ENCODE measurements around the gene TRPM3.

Gene TRPM3

GRCh38 chr9:70813141-70813540 is 308.3 kb downstream of the TRPM3 start:
- DNase-seq = no peak

GRCh38 chr9:70811638-70812037 is 309.8 kb downstream of the TRPM3 start:
- peak in 1 of 2 donors; percentile 60 for DNase-seq

- no peak for DNase-seq
These were observed 314.5 kb downstream of the TRPM3 start for GRCh38 chr9:70806875-70807274.

- DNase-seq = no peak
These were observed 315.5 kb downstream of the TRPM3 start for GRCh38 chr9:70805949-70806348.

DNA sequence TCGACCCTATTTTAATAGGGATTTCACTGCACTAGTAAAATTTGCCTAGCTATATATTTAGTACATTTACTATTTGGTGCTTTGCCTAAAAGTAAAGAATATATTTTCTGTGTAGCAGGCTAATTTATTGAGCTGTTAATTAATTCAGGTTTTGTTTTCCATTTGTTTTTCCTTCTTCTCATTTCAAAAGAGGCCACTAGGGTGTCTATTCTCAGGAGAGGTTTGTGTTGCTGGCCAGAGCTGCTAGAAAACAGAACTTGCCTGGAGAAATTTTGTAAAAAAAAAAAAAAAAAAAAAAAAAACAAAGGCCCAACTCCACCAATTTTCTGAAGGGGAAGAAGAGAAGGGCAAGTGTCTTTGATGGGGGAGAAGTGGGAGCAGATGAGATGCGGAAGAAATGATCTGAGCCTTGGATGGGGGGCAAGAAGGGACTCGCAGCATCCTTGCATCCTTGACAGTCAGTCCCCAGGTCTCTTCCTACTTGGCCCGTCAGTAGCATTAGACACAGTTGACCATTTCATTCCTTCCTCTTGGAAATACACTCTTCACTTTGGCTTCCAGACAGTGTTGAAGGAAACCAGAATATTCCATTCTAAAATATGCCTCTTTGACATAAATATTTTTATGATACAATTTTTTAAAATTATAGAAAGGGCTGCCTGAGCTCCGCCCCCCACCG is 318.5 kb downstream of the TRPM3 start:
- no peak for DNase-seq

GRCh38 chr9:70802206-70802605 is 319.2 kb downstream of the TRPM3 start:
- DNase-seq = no peak

DNA sequence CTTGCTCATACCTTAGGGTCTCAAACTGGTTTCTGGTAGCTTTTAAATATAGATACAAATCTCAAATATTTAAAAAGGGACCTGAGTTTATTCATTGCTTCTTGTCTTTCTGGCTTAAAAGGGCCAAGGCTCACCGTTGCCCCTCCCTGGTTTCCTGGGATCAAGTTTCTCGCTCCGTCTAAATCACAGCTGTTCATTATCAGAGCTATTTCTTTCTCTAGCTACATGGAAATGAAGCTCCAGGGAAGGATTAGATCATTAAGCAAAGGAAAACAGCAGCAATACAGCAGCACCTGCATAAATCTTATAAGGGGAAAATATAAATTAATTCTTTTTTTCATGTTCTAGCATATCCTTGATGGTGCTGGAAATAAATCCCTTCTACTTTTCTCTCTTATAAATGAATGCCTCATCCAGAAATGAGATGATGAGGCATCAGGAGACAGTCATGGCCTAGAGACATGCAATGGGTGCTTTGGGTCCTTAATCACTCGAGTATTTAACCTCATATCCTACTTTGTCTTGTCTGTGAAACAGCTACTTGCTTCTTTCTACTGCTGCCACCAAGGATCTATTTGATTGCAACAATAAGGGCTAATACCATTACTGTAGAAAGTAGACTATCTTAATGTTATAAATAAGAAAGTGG is 320.1 kb downstream of the TRPM3 start:
- no peak for DNase-seq

- no peak for DNase-seq
These were observed 323.4 kb downstream of the TRPM3 start for GRCh38 chr9:70798018-70798417.

DNA sequence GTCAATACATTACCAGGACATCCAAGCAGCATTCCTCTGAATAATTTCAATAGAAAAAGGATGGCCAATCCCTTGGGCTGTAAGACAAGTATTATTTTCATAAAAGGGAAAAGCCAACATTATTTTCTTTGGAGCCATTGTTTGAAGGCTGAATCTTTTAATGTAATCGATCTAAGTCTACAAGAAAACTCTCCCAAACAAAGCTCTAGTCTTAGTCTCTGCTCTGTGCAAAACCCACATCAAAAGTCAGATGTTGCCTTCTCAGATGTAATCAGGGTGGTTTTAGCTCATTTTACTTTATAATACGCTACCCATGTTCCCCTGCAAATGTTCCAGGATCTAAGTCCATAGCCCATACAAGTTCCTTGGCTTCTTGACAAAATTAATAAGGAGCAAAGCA is 325.6 kb downstream of the TRPM3 start:
- DNase-seq = no peak

DNA sequence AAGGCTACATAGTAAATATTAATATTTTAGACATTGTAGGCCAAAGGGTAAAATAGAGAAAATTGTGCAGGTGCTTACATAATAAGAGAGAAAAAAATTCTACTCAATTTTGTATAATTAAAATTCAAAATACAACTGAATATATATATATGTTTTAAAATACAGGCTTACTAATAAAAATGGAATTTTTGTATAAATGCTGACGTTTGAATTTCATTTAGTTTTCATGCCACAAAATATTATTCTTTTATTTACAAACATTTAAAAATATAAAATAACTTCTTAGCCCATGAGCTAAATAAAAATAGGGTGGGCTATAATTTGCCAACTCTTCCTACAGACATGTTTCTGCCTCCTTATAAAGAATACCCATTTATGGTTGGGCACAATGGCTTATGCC is 328.6 kb downstream of the TRPM3 start:
- DNase-seq = no peak

- no peak for DNase-seq
These were observed 329.5 kb downstream of the TRPM3 start for GRCh38 chr9:70791936-70792335.

GRCh38 chr9:70789086-70789485 is 332.3 kb downstream of the TRPM3 start:
- no peak for DNase-seq

GRCh38 chr9:70784456-70784855 is 337.0 kb downstream of the TRPM3 start:
- DNase-seq = no peak

DNA sequence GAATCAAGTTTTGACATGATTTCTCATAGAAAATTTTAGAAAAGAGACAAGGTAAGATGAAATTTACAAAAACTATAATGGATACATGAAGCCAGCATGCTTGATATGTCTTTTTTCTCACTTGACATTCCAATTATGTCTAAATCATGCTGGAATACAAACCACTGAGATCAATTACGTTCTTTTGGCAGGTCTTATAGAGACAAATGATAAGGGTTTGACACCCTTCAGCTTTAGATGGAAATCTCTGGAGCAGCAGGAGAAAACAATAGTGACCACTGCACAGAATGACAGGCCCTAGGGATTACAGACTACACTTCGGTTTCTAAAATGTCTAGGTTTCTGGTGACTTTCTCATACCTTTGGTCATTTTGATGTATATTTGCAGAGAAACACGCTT is 342.9 kb downstream of the TRPM3 start:
- no peak for DNase-seq

GRCh38 chr9:70773579-70773978 is 347.8 kb downstream of the TRPM3 start:
- DNase-seq = no peak

DNA sequence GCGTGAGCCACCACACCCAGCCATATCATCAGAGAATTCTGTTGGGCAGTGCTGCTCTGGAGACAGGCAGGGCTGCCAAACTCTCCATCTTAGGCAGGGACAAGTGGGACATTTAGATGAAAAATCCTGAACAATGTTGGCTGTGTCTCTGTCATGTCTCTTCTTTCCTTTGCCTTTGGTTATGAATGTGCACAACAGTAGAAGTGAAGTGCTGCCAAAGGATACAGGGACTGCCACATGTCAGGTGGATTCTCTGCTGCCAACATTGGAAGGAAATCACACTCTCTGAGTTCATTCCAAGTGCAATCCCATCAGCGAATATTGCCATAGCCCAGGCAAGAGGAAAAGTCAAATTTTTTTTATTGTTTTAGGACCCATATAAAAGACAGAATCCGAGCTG is 348.8 kb downstream of the TRPM3 start:
- DNase-seq = no peak

DNA sequence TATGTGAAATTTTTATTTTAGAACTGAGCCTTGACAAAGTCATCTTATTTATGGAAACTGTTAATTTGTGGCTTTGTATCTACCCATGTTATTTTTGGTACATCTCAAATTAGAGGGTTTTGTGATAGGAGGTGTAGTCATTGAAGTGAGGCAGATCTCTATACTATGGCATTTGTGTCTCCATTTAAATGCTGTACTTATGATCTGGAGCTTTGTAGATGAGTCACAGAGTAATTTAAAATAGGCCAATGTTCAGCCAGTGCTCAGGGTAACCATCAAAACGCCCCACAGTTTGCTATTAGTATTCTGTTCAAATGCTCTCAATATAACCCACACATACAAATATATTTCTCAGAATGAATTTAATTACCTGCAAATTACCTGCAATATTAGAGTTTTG is 355.5 kb downstream of the TRPM3 start:
- no peak for DNase-seq

GRCh38 chr9:70761139-70761670 is 360.2 kb downstream of the TRPM3 start:
- no peak for DNase-seq

GRCh38 chr9:70760228-70760627 is 361.2 kb downstream of the TRPM3 start:
- DNase-seq = no peak

- DNase-seq = no peak
These were observed 368.1 kb downstream of the TRPM3 start for GRCh38 chr9:70753311-70753710.

- no peak for DNase-seq
These were observed 372.4 kb downstream of the TRPM3 start for GRCh38 chr9:70749066-70749465.

DNA sequence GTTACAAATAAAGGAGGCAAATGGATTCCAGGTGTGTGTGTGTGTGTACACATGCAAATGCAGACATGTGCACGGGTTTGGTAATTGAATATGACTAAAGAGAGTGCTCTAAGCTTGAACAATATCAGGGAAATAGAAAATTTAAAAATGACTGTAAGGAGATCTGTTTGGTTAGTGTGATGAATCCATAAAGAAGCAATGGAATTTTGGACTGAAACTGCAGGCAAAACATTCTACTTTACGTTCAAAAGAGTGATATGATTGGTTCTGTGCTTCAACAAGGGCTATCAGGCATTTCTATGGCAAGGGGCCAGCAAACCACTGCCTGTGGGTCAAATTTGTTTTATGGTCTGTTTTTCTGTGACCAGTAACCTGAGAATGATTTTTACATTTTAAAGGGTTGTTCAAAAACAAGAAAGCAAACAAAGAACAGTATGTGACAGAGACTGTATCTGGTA is 374.1 kb downstream of the TRPM3 start:
- DNase-seq = no peak

DNA sequence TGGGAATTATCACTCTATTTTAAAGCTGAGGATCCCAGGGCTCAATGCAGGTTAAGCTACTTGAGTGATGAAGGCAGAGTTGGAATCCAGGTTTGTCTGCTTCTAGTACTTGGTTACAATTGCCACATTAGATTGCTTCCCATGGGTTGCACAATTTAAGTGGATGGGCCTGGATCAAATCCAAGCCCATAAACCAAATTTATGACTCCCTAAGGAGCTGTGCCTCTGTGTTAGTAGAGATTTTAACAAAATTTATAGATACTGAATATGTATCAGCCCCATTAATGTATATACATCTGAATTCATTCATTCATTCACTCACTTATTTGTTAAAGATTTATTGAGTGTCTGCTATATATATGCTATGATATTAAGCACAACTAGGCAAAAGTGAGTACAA is 374.7 kb downstream of the TRPM3 start:
- no peak for DNase-seq

- no peak for DNase-seq
These were observed 375.1 kb downstream of the TRPM3 start for GRCh38 chr9:70746316-70746715.

All from inflammatory macrophage (primary cell).